ENCODE data around the gene BCL3. TPM values are rescaled to one million over a fixed set of nuclear protein-coding genes. Genes with fewer than 3 reads are reported as not detected.

BCL3 gene, protein sequence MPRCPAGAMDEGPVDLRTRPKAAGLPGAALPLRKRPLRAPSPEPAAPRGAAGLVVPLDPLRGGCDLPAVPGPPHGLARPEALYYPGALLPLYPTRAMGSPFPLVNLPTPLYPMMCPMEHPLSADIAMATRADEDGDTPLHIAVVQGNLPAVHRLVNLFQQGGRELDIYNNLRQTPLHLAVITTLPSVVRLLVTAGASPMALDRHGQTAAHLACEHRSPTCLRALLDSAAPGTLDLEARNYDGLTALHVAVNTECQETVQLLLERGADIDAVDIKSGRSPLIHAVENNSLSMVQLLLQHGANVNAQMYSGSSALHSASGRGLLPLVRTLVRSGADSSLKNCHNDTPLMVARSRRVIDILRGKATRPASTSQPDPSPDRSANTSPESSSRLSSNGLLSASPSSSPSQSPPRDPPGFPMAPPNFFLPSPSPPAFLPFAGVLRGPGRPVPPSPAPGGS
- total RNA-seq (2014; rRNA removed; shearing (Covaris generic)) = 11.3 and 18.6 TPM in 2 replicates
- 24.6 and 26.8 TPM in 2 replicates for polyA plus RNA-seq (2016; fragmentation: Nextera tagmentation; extraction: Ambion mirVana)

- Histone ChIP-seq H3K9ac (peak within 1 kb of the TSS; percentile 96), H3K27ac (peak within 1 kb of the TSS; percentile 94), H3K36me3 (ENCODE audit: low read depth) (peaks cover 14% of the 10 kb centered on the region), H2AFZ (peak within 1 kb of the TSS; percentile 57), H3K79me2 (ENCODE audit: insufficient read depth) (peaks cover 44% of the 10 kb centered on the region), H3F3A (ENCODE audit: insufficient read depth) (peaks cover 24% of the 10 kb centered on the region), H3K9me2 (ENCODE audit: insufficient read depth) (no peaks in the 10 kb centered on the region), H3K27me3 (replicated peaks; ENCODE audit: insufficient read depth) (no peaks in the 10 kb centered on the region), H4K20me1 (ENCODE audit: insufficient read depth) (no peaks in the 10 kb centered on the region), H3K4me2 (ENCODE audit: unreplicated experiment) (peak within 1 kb of the TSS; percentile 99), H3K4me3 (peak within 1 kb of the TSS; percentile 99), H3K4me1 (ENCODE audit: insufficient read depth) (peaks cover 37% of the 10 kb centered on the region), H3K9me3 (ENCODE audit: low read depth) (no peaks in the 10 kb centered on the region)
- in situ Hi-C loops (cut with MboI) = no loop called here
- TF ChIP-seq EZH2 (IDR thresholded peaks at IDR 0.05; ENCODE audit: insufficient read depth, poor library complexity, severe bottlenecking) = no peak
- TF ChIP-seq EZH2phosphoT487 (IDR thresholded peaks at IDR 0.05; ENCODE audit: insufficient read depth, low read depth) = no peak
- peak; percentile 79 for DNase-seq
- 1% methylated on average over 16 to 33 of the region's 88 CpGs for WGBS, 2 experiments (ENCODE audit: low coverage in 1 of 2, low lambda C conversion rate in 2 of 2, missing lambda C conversion rate in 2 of 2)
Observed at GRCh38 chr19:44748426-44749254, at the start of gene BCL3. TSS of gene BCL3 (plus strand) at chr19:44748708. CDS start at chr19:44748791, 83 bp downstream.

- WGBS, 2 experiments (ENCODE audit: low coverage in 1 of 2, low lambda C conversion rate in 2 of 2, missing lambda C conversion rate in 2 of 2) = 73 to 77% methylated on average over 5 of the region's 5 CpGs
Observed at GRCh38 chr19:44700547-44700946, 48.0 kb upstream of the BCL3 start.

GRCh38 chr19:44701228-44701627 is 47.3 kb upstream of the BCL3 start:
- Histone ChIP-seq H3K9me2 (ENCODE audit: insufficient read depth) (no peaks in the 10 kb centered on the region), H3K4me1 (ENCODE audit: insufficient read depth) (no peaks in the 10 kb centered on the region), H3K9ac (no peak overlapping the region), H4K20me1 (ENCODE audit: insufficient read depth) (no peaks in the 10 kb centered on the region), H3F3A (ENCODE audit: insufficient read depth) (no peaks in the 10 kb centered on the region), H3K27ac (no peak overlapping the region), H3K79me2 (ENCODE audit: insufficient read depth) (no peaks in the 10 kb centered on the region), H3K36me3 (ENCODE audit: low read depth) (no peaks in the 10 kb centered on the region), H3K9me3 (ENCODE audit: low read depth) (no peaks in the 10 kb centered on the region), H3K4me3 (no peak overlapping the region), H2AFZ (no peak overlapping the region), H3K27me3 (replicated peaks; ENCODE audit: insufficient read depth) (no peaks in the 10 kb centered on the region; the same call in 1 of the 2 replicates), H3K4me2 (ENCODE audit: unreplicated experiment) (no peak overlapping the region)
- no peak for TF ChIP-seq EZH2phosphoT487 (IDR thresholded peaks at IDR 0.05; ENCODE audit: insufficient read depth, low read depth)
- no peak for TF ChIP-seq EZH2 (IDR thresholded peaks at IDR 0.05; ENCODE audit: insufficient read depth, poor library complexity, severe bottlenecking)
- in situ Hi-C loops (cut with MboI) = no loop called here
- WGBS, 2 experiments (ENCODE audit: low coverage in 1 of 2, low lambda C conversion rate in 2 of 2, missing lambda C conversion rate in 2 of 2) = 68 to 74% methylated on average over 13 to 15 of the region's 15 CpGs
- DNase-seq = no peak

More at GRCh38 chr19:44700547-44700946, 48.0 kb upstream of the BCL3 start:
- no peaks in the 10 kb centered on the region for H3K4me1 ChIP-seq (ENCODE audit: insufficient read depth)
- in situ Hi-C loops (cut with MboI) = no loop called here
- no peaks in the 10 kb centered on the region for H3K79me2 ChIP-seq (ENCODE audit: insufficient read depth)
- no peak overlapping the region for H3K27ac ChIP-seq
- no peak overlapping the region for H3K4me3 ChIP-seq
- DNase-seq = no peak
- no peaks in the 10 kb centered on the region for H3K9me3 ChIP-seq (ENCODE audit: low read depth)
- TF ChIP-seq EZH2 (IDR thresholded peaks at IDR 0.05; ENCODE audit: insufficient read depth, poor library complexity, severe bottlenecking) (no peak), EZH2phosphoT487 (IDR thresholded peaks at IDR 0.05; ENCODE audit: insufficient read depth, low read depth) (no peak)
- no peak overlapping the region for H3K9ac ChIP-seq
- H2AFZ ChIP-seq = no peak overlapping the region
- no peaks in the 10 kb centered on the region for H4K20me1 ChIP-seq (ENCODE audit: insufficient read depth)
- H3K9me2 ChIP-seq (ENCODE audit: insufficient read depth) = no peaks in the 10 kb centered on the region
- H3K4me2 ChIP-seq (ENCODE audit: unreplicated experiment) = no peak overlapping the region
- no peaks in the 10 kb centered on the region; the same call in 1 of the 2 replicates for H3K27me3 ChIP-seq (replicated peaks; ENCODE audit: insufficient read depth)
- H3F3A ChIP-seq (ENCODE audit: insufficient read depth) = no peaks in the 10 kb centered on the region
- no peaks in the 10 kb centered on the region for H3K36me3 ChIP-seq (ENCODE audit: low read depth)

GRCh38 chr19:44702551-44703176 is 45.8 kb upstream of the BCL3 start:
- no peaks in the 10 kb centered on the region for H3F3A ChIP-seq (ENCODE audit: insufficient read depth)
- H3K79me2 ChIP-seq (ENCODE audit: insufficient read depth) = no peaks in the 10 kb centered on the region
- no peak overlapping the region for H3K9ac ChIP-seq
- no peak overlapping the region for H3K27ac ChIP-seq
- 69 to 75% methylated on average over 17 of the region's 17 CpGs for WGBS, 2 experiments (ENCODE audit: low coverage in 1 of 2, low lambda C conversion rate in 2 of 2, missing lambda C conversion rate in 2 of 2)
- TF ChIP-seq EZH2phosphoT487 (IDR thresholded peaks at IDR 0.05; ENCODE audit: insufficient read depth, low read depth) (no peak), EZH2 (IDR thresholded peaks at IDR 0.05; ENCODE audit: insufficient read depth, poor library complexity, severe bottlenecking) (no peak)
- no peak overlapping the region for H3K4me3 ChIP-seq
- no peak for DNase-seq
- no peaks in the 10 kb centered on the region for H3K9me3 ChIP-seq (ENCODE audit: low read depth)
- H3K9me2 ChIP-seq (ENCODE audit: insufficient read depth) = no peaks in the 10 kb centered on the region
- no peaks in the 10 kb centered on the region for H3K36me3 ChIP-seq (ENCODE audit: low read depth)
- no peaks in the 10 kb centered on the region for H3K4me1 ChIP-seq (ENCODE audit: insufficient read depth)
- no peak overlapping the region for H3K4me2 ChIP-seq (ENCODE audit: unreplicated experiment)
- in situ Hi-C loops (cut with MboI) = no loop called here
- H3K27me3 ChIP-seq (replicated peaks; ENCODE audit: insufficient read depth) = no peaks in the 10 kb centered on the region
- H2AFZ ChIP-seq = no peak overlapping the region
- no peaks in the 10 kb centered on the region for H4K20me1 ChIP-seq (ENCODE audit: insufficient read depth)

Data from GM23248 (cell line).